Tibial nerve (tissue), 4 donors: ENCODE data around the gene RARB. TPM values are rescaled to one million over a fixed set of nuclear protein-coding genes. Genes with fewer than 3 reads are reported as not detected.

Experiments used
- DNase-seq, 2 donors: peaks; one replicate each; pipeline ENCODE4 v3.0.0-alpha.2; 2019; ENCODE audit warnings: low spot score in 2 of 2
- H3K27ac ChIP-seq, 4 donors: fragments of 200-600 bp; sonication (generic) in 3 of 4; one replicate each; pipeline ENCODE4 v1.5.1; 2017 to 2019; ENCODE audit warnings: mild to moderate bottlenecking in 1 of 4
- H3K27me3 ChIP-seq, 2 donors: fragments of 200-600 bp; sonication (generic) in 1 of 2; one replicate each; pipeline versions ENCODE4 v1.5.1 to v1.6.0; 2017 to 2019
- H3K36me3 ChIP-seq, 3 donors: fragments of 200-600 bp; sonication (generic); one replicate each; pipeline ENCODE4 v1.5.1; 2018 to 2019
- H3K4me1 ChIP-seq, 4 donors: fragments of 200-600 bp; sonication (generic) in 3 of 4; one replicate each; pipeline ENCODE4 v1.5.1; 2017 to 2019
- H3K4me3 ChIP-seq, 4 donors: fragments of 200-600 bp; sonication (generic) in 3 of 4; one replicate each; pipeline ENCODE4 v1.5.1; 2017 to 2019; ENCODE audit warnings: mild to moderate bottlenecking in 1 of 4, moderate library complexity in 1 of 4
- H3K9me3 ChIP-seq, 4 donors: fragments of 200-600 bp; sonication (generic) in 3 of 4; one replicate each; pipeline ENCODE4 v1.5.1; 2017 to 2019
- EP300 ChIP-seq, 2 donors: sonication (generic); formaldehyde crosslinking; IDR thresholded peaks; one replicate each; pipeline ENCODE4 v1.6.1; 2017; ENCODE audit warnings: antibody characterized with exemption in 2 of 2, mild to moderate bottlenecking in 1 of 2
- POLR2A ChIP-seq, 2 donors: fragments of 450-650 bp; IDR thresholded peaks; one replicate each; pipeline ENCODE4 v1.6.1; 2017; ENCODE audit warnings: antibody characterized with exemption in 2 of 2, mild to moderate bottlenecking in 2 of 2, moderate library complexity in 2 of 2
- WGBS, 2 donors: methylation state at CpG; one replicate each; pipeline ENCODE4 v1.1.5; 2018; 5-methylcytosine and 5-hydroxymethylcytosine counted together
- total RNA-seq, 4 donors: library from RNA; depleted of rRNA; stranded (reverse); fragments of >200 nt; gene quantifications; one replicate each; pipeline ENCODE4 v1.1.0, GENCODE V29; 2016
- TF ChIP-seq, protein P1 (sequence below), 5 experiments: fragments of 200-600 bp in 3 of 5; fragments of 450-650 bp in 2 of 5; sonication (generic) in 3 of 5; IDR thresholded peaks; one replicate each; pipeline ENCODE4 v1.5.1; 2016 to 2019; ENCODE audit warnings: antibody characterized with exemption in 5 of 5, mild to moderate bottlenecking in 3 of 5, moderate library complexity in 2 of 5

The RARB gene
- total RNA-seq, 4 donors from 2014 or later = 9.3 to 22.6 (median 15.1) TPM

DNA sequence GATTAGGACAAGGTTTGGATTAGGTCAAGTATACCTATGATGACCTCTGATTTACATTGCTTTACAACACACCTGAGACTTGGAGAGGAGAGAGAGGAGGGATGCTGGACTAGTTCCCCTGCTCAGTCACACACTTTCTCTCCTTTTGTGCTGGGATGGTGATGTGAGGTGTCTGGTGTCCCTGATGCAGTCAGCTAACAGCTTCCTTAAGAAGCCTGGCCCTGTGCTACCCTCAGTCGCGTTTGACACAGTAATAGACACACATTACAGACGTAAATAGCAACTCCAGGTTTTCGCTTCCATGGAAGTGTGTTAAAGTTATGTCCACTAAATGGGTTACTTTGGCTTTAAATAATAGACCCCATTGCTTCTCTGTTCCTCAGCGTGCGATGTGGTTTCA is 58.9 kb downstream of the RARB start:
- H3K9me3 ChIP-seq = no peaks in the 10 kb centered on the region
- H3K27me3 ChIP-seq = no peaks in the 10 kb centered on the region
- TF ChIP-seq, protein P1, sequence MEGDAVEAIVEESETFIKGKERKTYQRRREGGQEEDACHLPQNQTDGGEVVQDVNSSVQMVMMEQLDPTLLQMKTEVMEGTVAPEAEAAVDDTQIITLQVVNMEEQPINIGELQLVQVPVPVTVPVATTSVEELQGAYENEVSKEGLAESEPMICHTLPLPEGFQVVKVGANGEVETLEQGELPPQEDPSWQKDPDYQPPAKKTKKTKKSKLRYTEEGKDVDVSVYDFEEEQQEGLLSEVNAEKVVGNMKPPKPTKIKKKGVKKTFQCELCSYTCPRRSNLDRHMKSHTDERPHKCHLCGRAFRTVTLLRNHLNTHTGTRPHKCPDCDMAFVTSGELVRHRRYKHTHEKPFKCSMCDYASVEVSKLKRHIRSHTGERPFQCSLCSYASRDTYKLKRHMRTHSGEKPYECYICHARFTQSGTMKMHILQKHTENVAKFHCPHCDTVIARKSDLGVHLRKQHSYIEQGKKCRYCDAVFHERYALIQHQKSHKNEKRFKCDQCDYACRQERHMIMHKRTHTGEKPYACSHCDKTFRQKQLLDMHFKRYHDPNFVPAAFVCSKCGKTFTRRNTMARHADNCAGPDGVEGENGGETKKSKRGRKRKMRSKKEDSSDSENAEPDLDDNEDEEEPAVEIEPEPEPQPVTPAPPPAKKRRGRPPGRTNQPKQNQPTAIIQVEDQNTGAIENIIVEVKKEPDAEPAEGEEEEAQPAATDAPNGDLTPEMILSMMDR (IDR thresholded peaks at IDR 0.05) = no peak
- TF ChIP-seq POLR2A (IDR thresholded peaks at IDR 0.05) = no peak
- no peak overlapping the region for H3K27ac ChIP-seq
- no peaks in the 10 kb centered on the region for H3K36me3 ChIP-seq
- DNase-seq = no peak
- no peak overlapping the region for H3K4me3 ChIP-seq
- WGBS, 2 donors = 78 to 80% methylated on average over 6 of the region's 6 CpGs
- H3K4me1 ChIP-seq = peaks cover 0 to 40% (median 2%) of the 10 kb centered on the region in 4 donors

DNA sequence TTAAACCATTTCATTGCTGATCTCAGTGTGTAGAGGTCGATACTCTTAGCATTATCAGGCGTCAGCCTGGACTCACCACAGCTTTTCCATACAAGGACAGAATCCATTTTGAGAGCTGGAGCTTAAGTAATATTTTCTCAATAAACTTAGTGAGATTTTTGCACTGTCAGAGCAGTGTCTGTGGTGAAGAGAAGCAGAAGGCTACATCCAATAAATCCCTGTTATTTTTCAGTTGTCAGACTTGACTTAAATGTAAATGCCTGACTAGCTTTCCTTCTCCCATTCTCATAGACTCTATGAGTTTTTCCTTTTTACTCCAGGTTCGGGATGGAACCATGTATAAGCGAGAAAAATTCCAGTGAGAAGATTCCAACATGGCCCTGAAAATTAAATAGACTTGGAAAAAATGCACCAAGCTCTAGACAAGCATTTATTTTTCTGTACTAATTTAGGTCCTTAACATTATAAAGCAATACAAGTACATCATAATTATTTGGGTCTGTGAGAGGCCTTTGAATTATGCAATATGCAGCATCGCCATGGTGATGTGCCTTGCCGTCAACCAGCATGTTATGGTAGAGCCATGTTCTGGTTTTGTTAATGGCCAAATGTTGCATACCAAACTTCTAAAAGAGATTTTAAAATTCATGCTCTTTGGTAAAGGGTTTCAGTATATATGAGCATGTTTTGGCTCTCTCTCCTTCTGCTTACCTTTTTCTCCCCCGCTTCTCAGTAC is 62.0 kb downstream of the RARB start:
- 59 to 66% methylated on average over 7 of the region's 7 CpGs for WGBS, 2 donors
- Histone ChIP-seq H3K4me3 (no peak overlapping the region), H3K4me1 (peaks cover 0 to 20% (median 2%) of the 10 kb centered on the region in 4 donors), H3K27ac (no peak overlapping the region), H3K36me3 (peaks cover 0 to 5% (median 0%) of the 10 kb centered on the region in 3 donors), H3K9me3 (peaks cover 0 to 19% (median 5%) of the 10 kb centered on the region in 4 donors), H3K27me3 (no peaks in the 10 kb centered on the region)
- no peak for DNase-seq
- TF ChIP-seq POLR2A (IDR thresholded peaks at IDR 0.05) (no peak), EP300 (IDR thresholded peaks at IDR 0.05) (no peak)
- TF ChIP-seq, protein P1 (IDR thresholded peaks at IDR 0.05) = no peak

DNA sequence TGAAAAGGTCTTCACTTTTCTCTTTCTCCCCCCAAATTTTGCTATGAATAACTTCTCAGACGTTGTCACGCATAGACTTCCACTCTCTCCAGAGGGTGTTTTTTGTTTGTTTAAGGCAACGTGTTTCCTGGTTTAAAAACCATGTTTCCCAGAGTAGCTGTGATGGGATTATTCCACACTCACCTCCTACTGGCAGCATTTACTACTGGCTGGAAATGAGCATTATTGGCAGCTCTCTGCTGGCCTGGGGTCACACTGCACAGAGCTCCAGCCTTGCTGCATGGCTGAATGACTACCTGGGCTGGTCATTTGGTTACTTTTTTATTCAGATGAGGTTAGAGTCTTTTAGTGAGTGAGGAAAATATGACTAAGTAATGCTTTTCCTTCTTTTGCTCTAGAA is 65.2 kb downstream of the RARB start:
- TF ChIP-seq EP300 (IDR thresholded peaks at IDR 0.05) (no peak), POLR2A (IDR thresholded peaks at IDR 0.05) (no peak)
- TF ChIP-seq, protein P1 (IDR thresholded peaks at IDR 0.05) = no peak
- 42 to 44% methylated on average over 3 of the region's 3 CpGs for WGBS, 2 donors
- H3K4me1 ChIP-seq = peaks cover 0 to 6% (median 0%) of the 10 kb centered on the region in 4 donors

DNA sequence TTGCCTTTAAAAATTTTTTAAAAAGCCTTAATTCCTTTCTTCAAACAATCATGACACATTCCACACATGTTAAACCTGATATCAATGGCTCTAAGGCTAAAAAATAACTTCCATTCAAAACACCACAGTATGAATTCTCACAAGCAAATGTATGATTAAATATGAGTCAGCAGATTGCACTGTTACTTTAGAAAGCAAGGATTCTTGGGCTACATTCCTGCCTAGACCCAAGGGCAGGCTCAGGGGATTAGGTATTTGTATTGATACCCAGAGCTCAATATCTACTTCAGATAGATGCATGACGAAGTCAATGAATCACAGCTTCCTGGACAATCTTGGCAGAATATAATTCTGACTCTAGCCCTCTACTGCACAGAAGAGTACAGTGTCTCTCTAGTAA is 65.7 kb downstream of the RARB start:
- H3K27me3 ChIP-seq = no peaks in the 10 kb centered on the region
- 81 to 88% methylated on average over 1 of the region's 1 CpG for WGBS, 2 donors
- H3K4me1 ChIP-seq = peaks cover 0 to 6% (median 0%) of the 10 kb centered on the region in 4 donors
- peaks cover 0 to 19% (median 5%) of the 10 kb centered on the region in 4 donors for H3K9me3 ChIP-seq
- H3K27ac ChIP-seq = no peak overlapping the region
- no peak for DNase-seq
- H3K4me3 ChIP-seq = no peak overlapping the region
- peaks cover 0 to 5% (median 0%) of the 10 kb centered on the region in 3 donors for H3K36me3 ChIP-seq
- TF ChIP-seq, protein P1 (IDR thresholded peaks at IDR 0.05) = no peak
- TF ChIP-seq POLR2A (IDR thresholded peaks at IDR 0.05) (no peak), EP300 (IDR thresholded peaks at IDR 0.05) (no peak)

More for the DNA sequence above, 65.2 kb downstream of the RARB start:
- Histone ChIP-seq H3K27me3 (no peaks in the 10 kb centered on the region), H3K36me3 (peaks cover 0 to 5% (median 0%) of the 10 kb centered on the region in 3 donors), H3K4me3 (no peak overlapping the region), H3K9me3 (peaks cover 0 to 19% (median 5%) of the 10 kb centered on the region in 4 donors), H3K27ac (no peak overlapping the region)
- no peak for DNase-seq

DNA sequence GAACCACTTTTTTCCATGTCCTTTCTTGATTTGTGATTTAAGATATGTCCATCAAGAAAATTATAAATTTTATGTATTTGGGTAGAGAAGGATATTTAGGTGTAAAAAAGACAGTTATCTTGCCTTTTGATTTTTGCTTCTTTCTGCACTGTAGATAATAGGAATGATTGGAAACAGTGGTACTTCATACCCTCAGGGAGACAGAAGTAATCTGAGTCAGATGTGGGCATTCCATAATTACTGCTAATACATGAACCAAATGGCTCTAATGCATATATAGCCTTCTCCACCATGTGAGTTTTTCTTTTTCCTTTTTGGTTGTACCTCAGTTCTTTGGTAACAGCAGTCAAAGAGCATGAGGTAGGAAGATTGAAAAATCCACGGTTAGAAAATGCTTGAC is 67.2 kb downstream of the RARB start:
- Histone ChIP-seq H3K27ac (no peak overlapping the region), H3K4me1 (peaks cover 0 to 6% (median 0%) of the 10 kb centered on the region in 4 donors), H3K27me3 (no peaks in the 10 kb centered on the region), H3K36me3 (peaks cover 0 to 5% (median 0%) of the 10 kb centered on the region in 3 donors), H3K4me3 (no peak overlapping the region), H3K9me3 (peaks cover 0 to 19% (median 5%) of the 10 kb centered on the region in 4 donors)
- 89 to 100% methylated on average over 1 of the region's 1 CpG for WGBS, 2 donors
- TF ChIP-seq EP300 (IDR thresholded peaks at IDR 0.05) (no peak), POLR2A (IDR thresholded peaks at IDR 0.05) (no peak)
- TF ChIP-seq, protein P1 (IDR thresholded peaks at IDR 0.05) = no peak
- no peak for DNase-seq
